GM19372 (cell line): ENCODE results near the gene PTPRN2.

Experiments
- ATAC-seq: cut with Tn5 transposase; IDR thresholded peaks from one replicate; pipeline ENCODE4 v1.9.1; 2021; ENCODE audit warnings: mild to moderate bottlenecking, low read depth, moderate library complexity; ENCODE audit not compliant: unreplicated experiment

Gene PTPRN2

GRCh38 chr7:158581440-158582088, 6.1 kb downstream of the PTPRN2 start:
- ATAC-seq, result no peak

- ATAC-seq, result no peak
Measured at GRCh38 chr7:158579662-158580646, 7.7 kb downstream of the PTPRN2 start.

GRCh38 chr7:158576050-158576762, 11.4 kb downstream of the PTPRN2 start:
- no peak for ATAC-seq

DNA sequence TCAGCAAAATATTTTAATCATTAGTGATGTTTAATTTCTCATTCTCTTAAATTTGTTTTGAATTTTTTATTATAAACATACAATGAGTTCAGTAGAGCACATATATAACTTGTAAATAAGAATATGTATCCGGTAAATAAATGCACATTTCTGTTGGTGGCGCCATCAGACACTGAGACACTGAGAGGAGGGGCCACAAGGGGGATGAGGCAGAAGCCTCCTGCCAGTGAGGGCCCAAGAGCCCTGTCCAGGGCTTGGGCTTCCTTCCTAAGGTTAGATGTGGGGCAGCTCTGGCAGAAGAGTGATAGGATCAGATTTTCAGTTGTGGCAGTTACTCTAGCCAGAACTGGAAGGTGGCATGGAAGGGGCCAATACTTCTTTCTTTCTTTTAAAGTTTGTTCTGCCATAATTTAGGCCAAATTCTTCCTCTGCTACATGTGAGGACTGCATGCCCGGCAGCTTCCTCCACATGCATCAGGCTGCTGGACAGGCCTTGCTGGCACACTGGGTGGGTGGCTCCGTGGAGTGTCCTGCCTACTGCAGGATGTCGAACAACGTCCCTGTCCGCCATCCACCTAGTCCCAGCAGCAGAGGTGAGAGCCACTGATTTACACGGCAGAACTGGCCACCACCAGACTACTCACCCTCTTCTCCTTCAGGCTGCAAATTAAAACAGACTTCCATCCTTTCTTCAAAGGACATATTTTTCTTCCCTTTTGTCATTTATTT, 13.2 kb downstream of the PTPRN2 start:
- no peak for ATAC-seq

GRCh38 chr7:158573310-158573709, 14.3 kb downstream of the PTPRN2 start:
- ATAC-seq, result no peak

GRCh38 chr7:158572000-158572828, 15.4 kb downstream of the PTPRN2 start:
- ATAC-seq, result no peak

GRCh38 chr7:158570449-158571170, 17.0 kb downstream of the PTPRN2 start:
- ATAC-seq, result no peak

GRCh38 chr7:158569858-158570323, 17.7 kb downstream of the PTPRN2 start:
- ATAC-seq, result no peak

DNA sequence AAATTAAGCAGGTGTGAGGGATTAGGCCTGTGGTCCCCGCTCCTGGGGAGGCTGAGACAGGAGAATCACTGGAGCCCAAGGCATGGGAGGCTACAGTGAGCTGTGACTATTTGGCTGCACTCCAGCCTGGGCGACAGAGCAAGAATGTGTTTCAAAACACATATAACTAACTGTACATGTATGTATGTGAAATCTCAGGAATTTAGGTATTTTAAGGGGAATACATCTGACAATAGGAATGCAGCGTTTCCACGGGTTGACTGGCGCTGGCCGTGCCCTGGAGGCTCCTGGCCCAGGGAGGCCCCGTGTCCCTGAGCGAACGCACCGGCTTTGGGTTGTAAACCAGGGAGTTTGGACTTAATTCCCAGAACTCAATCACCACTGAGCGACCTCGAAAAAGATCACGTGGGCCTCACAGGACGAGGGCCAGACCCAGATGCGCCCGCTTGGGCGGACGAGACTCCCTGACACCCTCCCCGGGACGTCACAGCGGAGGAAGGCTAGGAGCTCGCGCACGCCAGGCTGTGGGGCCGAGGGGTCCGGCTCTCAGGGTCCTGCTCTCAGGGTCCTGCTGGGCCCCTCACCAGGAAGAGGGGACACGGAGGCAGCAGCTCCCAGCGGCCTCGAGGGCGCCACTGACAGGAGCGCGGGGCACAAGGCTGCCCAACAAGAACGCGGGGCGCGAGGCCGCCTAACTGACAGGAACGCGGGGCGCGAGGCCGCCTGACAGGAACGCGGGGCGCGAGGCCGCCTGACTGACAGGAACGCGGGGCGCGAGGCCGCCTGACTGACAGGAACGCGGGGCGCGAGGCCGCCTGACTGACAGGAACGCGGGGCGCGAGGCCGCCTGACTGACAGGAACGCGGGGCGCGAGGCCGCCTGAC, 18.4 kb downstream of the PTPRN2 start:
- ATAC-seq, result no peak

- ATAC-seq, result no peak
Measured at GRCh38 chr7:158567153-158567603, 20.4 kb downstream of the PTPRN2 start.

DNA sequence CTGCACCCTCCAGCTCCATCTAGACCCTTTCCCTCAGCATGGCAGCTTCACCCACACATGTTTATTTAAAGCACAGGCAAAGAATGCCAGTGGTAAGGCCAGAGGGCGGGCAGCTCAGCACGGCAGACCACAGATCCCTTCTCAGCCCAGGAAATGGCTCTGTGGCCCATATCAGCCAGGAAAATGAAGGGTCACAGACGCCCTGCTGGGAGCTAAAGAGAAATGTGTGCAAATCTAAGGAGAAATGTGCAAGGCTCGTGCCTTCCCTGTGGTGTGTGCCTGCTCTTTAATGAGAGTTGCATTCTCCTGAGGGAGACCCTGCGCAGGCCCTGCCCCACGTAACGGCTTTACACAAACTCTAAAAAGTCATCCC, 23.0 kb downstream of the PTPRN2 start:
- ATAC-seq, result no peak

DNA sequence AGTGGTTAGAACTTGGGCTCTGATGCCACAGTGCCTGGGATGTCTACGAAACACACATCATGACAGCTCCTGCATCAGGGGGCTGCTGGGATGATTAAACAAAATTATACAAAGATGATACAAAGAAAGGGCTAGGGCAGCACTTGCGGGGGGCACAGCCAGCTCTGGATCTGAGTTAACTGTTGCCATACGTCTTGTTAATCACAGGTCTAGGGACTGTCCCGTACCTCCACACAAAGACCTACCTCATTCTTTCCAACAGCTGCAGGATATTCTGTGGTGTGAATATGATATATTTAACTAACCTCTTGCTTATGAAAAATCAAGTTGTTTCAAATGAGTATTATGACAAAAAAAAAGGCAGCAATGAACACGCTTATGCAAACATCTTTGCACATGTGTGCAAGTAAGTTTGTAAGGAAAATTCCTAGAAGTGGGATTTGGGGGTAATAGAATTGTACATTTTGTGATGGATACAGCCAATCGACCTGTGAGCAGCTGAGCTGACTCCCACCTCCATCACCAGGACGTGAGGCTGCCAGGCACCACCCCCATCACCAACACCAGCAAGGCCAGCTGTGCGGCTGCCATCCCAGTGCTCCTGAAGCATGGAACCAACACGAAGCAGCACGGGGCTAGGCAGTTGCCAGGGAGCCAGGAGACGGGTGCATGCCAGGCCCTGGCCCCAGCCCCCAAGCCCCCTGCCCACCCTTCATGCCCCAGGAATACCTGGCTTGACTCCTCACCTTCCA, 23.5 kb downstream of the PTPRN2 start:
- no peak for ATAC-seq

- ATAC-seq, result no peak
Measured at GRCh38 chr7:158563051-158563450, 24.6 kb downstream of the PTPRN2 start.

- no peak for ATAC-seq
Measured at GRCh38 chr7:158562517-158562916, 25.1 kb downstream of the PTPRN2 start.

DNA sequence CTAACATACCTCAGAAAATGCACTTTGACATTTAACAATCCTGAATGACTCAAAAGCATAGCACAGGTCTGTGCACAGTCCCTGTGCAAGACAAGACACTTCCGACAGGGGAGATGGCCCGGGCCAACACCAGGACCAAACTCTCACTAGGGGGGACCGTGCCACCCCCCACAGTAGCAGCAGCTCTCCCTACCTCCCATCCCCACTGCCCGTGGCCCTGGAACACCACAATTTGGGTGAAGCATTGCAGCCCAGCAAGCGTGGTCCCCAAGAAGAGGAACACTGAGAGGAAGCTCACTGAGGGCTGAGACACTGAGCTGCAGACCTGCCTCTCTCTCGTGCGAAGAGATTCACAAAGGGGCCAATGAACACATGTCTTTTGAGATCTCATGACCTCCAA, 26.0 kb downstream of the PTPRN2 start:
- no peak for ATAC-seq

- ATAC-seq, result no peak
Measured at GRCh38 chr7:158560386-158560785, 27.2 kb downstream of the PTPRN2 start.

- ATAC-seq, result no peak
Measured at GRCh38 chr7:158559356-158559755, 28.3 kb downstream of the PTPRN2 start.
